Epithelial cell of proximal tubule (primary cell): Measurements from ENCODE around the gene WDR87. TPM values are rescaled to one million over a fixed set of nuclear protein-coding genes. Genes with fewer than 3 reads are reported as not detected.
A peak's percentile ranks its signal among the peaks of the same experiment; 100 is the strongest.

Experiments used
- DNase-seq: peaks from one replicate; pipeline ENCODE4 v3.0.0-alpha.2; 2011; ENCODE audit warnings: low read depth
- H3K4me3 ChIP-seq: 2 replicates; pipeline ENCODE4 v1.5.1; 2011; ENCODE audit warnings: low read depth, mild to moderate bottlenecking, low read length
- total RNA-seq: library from RNA; depleted of rRNA; stranded (reverse); fragments of >200 nt; gene quantifications from 2 replicates; pipeline ENCODE4 v1.2.3, GENCODE V29; 2015
- TF ChIP-seq, protein P1 (sequence below): conservative IDR thresholded peaks from 2 replicates; pipeline ENCODE4 v1.5.1; 2012; ENCODE audit warnings: low read depth, mild to moderate bottlenecking, low read length

WDR87 gene
- not detected in 2 replicates for total RNA-seq

DNA sequence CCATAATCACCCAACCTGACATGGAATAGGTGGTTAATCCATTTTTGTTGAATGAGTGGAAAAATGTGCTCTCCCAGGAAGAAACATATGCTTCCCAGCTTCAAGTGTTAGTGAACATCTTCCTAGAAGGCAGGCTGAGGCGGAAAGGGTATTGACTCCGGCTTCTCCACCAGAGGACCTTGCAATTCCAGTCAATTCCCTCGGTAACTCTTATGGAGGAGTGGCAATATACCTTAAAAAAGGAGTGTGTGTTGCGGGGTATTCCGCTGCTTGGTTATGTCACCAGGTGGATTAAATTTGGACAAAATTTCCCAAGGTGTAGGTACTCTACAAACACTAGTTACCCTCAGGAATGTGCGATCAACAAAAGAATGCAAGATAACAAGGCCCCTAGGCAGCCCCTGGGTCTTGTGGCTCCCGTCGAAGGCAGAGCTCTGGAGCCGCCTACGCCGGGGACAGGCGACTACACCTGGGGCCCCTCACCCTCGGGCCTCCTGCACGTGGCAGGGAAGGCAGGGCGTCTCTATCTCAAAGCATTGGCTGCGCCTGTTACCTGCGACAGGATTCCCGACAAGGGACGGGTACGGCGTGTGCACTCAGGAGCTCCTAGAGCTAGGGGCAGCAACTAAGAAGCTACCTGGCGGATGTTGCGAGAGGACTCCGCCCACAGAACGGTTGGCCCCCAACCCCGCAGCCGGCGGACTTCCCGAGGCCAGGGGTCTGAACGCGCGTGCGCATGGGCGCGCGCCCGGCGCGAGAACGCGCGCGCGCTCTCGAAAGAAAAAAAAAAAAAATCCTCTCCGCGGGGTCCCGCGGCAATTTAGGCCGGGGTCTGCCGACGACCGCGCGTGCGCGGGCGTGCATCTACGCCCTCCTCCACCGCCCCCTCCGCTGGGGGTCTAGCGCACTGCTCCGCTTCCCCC, at the start of gene WDR87:
WDR87 (minus strand) TSS at position 649 of the 923 bp plus-strand sequence. CDS start 8,355 bp downstream, outside the sequence.
- DNase-seq: no peak
- peak within 1 kb of the TSS; percentile 87 for H3K4me3 ChIP-seq
- TF ChIP-seq, protein P1, sequence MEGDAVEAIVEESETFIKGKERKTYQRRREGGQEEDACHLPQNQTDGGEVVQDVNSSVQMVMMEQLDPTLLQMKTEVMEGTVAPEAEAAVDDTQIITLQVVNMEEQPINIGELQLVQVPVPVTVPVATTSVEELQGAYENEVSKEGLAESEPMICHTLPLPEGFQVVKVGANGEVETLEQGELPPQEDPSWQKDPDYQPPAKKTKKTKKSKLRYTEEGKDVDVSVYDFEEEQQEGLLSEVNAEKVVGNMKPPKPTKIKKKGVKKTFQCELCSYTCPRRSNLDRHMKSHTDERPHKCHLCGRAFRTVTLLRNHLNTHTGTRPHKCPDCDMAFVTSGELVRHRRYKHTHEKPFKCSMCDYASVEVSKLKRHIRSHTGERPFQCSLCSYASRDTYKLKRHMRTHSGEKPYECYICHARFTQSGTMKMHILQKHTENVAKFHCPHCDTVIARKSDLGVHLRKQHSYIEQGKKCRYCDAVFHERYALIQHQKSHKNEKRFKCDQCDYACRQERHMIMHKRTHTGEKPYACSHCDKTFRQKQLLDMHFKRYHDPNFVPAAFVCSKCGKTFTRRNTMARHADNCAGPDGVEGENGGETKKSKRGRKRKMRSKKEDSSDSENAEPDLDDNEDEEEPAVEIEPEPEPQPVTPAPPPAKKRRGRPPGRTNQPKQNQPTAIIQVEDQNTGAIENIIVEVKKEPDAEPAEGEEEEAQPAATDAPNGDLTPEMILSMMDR: no peak

DNA sequence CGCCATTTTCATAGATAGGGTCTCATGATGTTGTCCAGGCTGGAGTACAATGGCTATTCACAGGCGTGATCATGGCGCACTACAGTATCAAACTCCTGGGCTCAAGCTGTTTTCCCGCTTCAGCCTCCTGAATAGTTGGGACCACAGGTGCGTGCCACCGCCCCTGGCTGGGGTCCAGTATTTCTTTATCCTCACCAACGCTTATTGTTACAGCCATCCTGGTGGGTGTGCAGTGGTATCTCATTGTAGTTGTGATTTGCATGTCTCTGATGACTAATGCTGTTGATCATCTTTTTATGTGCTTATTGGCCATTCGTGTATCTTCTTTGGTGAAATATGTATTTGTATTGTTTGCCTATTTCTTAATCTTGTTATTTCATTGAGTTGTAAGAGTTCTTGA, 49.6 kb upstream of the WDR87 start:
- TF ChIP-seq, protein P1: no peak
- no peak overlapping the region for H3K4me3 ChIP-seq
- DNase-seq: no peak

DNA sequence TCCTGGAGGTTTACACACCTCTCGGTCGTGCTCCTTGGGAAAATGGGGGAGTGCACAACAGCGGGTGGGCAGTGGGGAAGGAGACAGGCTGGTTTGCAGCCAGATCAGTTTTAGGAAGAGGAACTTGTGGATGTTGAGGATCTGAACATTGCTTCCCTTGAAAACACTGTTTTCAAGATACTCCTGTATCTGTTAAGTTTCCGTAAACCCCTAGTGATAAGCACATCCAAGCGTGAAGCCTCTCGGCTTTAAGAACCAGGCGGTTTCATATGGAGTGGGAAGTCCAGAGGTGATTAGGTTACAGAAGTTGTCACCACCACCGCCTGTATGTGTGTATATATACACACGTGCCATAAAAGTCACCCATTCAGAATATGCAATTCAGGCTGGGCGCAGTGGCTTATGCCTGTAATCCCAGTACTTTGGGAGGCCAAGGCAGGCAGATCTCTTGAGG, 48.1 kb upstream of the WDR87 start:
- DNase-seq: no peak
- H3K4me3 ChIP-seq: no peak overlapping the region
- TF ChIP-seq, protein P1: no peak

DNA sequence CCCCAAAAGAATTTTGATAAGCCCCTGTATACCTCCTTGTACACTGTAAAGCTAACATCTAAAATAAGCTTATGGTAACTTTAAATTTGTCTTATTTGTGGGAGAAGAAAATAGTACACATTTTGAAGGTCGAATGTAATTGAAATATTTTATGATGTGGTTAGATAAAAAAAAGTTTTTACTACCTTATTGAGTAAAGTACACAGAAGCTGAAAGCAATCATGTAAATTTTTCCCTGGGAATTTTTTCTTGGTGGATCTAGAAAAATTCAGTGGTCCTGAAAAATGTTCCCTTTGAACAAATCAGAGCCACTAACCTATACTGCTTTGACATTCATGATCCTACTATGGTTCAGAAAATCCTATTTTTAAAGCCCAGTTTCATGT, 47.5 kb upstream of the WDR87 start:
- H3K4me3 ChIP-seq: no peak overlapping the region
- DNase-seq: no peak
- TF ChIP-seq, protein P1: no peak

DNA sequence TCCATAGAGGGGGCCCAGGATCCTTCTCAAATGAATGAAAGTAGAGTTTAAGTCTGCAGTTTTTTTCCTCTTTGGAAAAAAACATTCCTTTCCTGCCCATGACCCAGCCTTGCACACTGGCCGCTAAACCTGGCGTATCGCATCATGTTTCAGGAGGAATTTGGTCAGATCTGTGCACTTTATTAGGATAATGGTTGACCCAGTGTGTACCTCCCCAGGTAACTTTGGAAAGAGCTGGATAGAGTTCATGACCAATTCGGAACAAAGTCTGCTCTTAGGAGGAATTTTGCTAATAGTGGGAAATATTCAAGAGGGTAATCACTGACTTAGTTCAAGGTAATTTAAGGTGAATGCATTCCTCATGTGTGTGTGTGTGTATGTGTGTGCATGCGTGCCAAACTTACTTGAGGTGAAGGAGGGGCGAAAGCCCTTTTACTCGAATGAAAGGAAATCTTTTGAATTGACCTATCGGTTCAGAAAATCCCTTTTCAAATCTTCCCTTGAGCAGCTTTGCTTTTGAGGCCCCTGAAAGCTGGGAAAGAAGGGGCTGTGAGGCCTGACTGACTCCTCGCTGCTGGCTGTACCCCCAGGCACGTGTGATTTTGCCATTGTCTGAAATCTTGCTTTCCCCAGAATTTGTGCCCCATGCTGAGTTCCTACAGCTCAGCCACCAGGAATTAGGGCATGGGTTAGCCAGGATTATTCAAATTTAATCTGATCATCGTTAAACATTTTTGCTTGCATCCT, 47.0 kb upstream of the WDR87 start:
- TF ChIP-seq, protein P1: no peak
- H3K4me3 ChIP-seq: no peak overlapping the region
- peak; percentile 62 for DNase-seq

DNA sequence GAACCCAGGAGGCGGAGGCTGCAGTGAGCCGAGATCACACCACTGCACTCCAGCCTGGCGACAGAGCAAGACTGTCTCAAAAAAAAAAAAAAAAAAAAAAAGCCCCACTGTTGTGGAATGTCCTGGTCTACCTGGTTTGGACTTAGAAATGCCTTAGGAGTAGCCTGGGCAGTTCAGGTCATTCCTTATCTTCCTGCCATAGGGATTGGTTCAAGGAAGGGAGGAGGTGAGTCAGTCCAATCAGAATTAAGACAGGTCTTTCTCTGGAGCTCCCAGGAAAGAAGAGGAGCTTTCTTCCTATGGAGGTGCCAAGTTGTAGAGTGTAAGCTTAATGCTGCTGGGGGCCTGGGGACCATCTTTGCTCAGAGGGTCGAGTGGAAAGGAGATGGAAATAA, 45.4 kb upstream of the WDR87 start:
- TF ChIP-seq, protein P1: no peak
- DNase-seq: no peak
- H3K4me3 ChIP-seq: no peak overlapping the region
